Transverse colon (tissue), 4 donors: ENCODE measurements around the gene RAET1E.
"Not testable (repeated sequence)": the region's sequence is repeated elsewhere in the genome, so short reads cannot be mapped to it uniquely, and the experiment has no call there.

Experiments
- POLR2A ChIP-seq: fragments of 450-650 bp; IDR thresholded peaks from one replicate; pipeline ENCODE4 v1.6.1; 2016; ENCODE audit warnings: antibody characterized with exemption, mild to moderate bottlenecking, moderate library complexity
- POLR2AphosphoS5 ChIP-seq, 3 donors: sonication (generic); formaldehyde crosslinking; IDR thresholded peaks; one replicate each; pipeline ENCODE4 v1.6.1; 2016; ENCODE audit warnings: antibody characterized with exemption in 3 of 3
- TF ChIP-seq, protein P1 (sequence below), 5 experiments: fragments of 200-600 bp in 3 of 5; fragments of 450-650 bp in 2 of 5; sonication (generic) in 3 of 5; IDR thresholded peaks; 1 replicate in 2 of 5; 2 replicates in 3 of 5; pipeline ENCODE4 v1.5.1; 2016 to 2017; ENCODE audit warnings: antibody characterized with exemption in 5 of 5, inconsistent platforms in 3 of 5, mild to moderate bottlenecking in 2 of 5, moderate library complexity in 1 of 5

DNA sequence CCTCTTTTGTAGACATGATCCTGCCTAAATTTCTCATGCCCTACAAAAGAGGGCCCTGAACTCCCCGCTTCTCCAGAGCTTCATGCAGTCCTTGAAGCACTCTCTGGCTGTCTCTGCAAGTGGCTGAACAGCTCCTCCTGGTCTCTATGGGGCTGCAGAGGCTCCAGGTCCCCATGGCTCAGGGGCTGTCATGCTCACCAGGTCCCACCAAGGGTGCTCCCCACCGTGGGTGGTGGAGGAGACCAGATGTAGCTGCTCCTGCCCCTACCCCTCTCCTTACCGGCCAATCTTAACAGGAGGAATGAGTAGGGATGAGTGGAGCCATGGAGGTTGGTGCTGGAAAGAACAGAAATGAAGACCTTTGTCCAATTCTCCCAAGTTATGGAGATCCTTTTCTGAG, 14.8 kb upstream of the RAET1E start:
- TF ChIP-seq, protein P1, sequence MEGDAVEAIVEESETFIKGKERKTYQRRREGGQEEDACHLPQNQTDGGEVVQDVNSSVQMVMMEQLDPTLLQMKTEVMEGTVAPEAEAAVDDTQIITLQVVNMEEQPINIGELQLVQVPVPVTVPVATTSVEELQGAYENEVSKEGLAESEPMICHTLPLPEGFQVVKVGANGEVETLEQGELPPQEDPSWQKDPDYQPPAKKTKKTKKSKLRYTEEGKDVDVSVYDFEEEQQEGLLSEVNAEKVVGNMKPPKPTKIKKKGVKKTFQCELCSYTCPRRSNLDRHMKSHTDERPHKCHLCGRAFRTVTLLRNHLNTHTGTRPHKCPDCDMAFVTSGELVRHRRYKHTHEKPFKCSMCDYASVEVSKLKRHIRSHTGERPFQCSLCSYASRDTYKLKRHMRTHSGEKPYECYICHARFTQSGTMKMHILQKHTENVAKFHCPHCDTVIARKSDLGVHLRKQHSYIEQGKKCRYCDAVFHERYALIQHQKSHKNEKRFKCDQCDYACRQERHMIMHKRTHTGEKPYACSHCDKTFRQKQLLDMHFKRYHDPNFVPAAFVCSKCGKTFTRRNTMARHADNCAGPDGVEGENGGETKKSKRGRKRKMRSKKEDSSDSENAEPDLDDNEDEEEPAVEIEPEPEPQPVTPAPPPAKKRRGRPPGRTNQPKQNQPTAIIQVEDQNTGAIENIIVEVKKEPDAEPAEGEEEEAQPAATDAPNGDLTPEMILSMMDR (IDR thresholded peaks at IDR 0.05) = not testable (repeated sequence)
- not testable (repeated sequence) for TF ChIP-seq POLR2AphosphoS5 (IDR thresholded peaks at IDR 0.05); POLR2A
